Posterior cingulate gyrus (tissue), 11 donors: ENCODE data around the gene C3orf38.
A peak's percentile ranks its signal among the peaks of the same experiment; 100 is the strongest.
"Not testable (repeated sequence)": the region's sequence is repeated elsewhere in the genome, so short reads cannot be mapped to it uniquely, and the experiment has no call there.

ENCODE experiments used
- DNase-seq, 10 donors: peaks; one replicate each; pipeline versions ENCODE4 v3.0.0 to v3.0.0-alpha.2; 2020 to 2021; ENCODE audit warnings: mixed read lengths in 3 of 10
- intact Hi-C: fragments of 100-400 bp; cut with DNase I; formaldehyde crosslinking; loops from one replicate; pipeline ENCODE4 v1.15.1; 2023

C3orf38 gene

DNA sequence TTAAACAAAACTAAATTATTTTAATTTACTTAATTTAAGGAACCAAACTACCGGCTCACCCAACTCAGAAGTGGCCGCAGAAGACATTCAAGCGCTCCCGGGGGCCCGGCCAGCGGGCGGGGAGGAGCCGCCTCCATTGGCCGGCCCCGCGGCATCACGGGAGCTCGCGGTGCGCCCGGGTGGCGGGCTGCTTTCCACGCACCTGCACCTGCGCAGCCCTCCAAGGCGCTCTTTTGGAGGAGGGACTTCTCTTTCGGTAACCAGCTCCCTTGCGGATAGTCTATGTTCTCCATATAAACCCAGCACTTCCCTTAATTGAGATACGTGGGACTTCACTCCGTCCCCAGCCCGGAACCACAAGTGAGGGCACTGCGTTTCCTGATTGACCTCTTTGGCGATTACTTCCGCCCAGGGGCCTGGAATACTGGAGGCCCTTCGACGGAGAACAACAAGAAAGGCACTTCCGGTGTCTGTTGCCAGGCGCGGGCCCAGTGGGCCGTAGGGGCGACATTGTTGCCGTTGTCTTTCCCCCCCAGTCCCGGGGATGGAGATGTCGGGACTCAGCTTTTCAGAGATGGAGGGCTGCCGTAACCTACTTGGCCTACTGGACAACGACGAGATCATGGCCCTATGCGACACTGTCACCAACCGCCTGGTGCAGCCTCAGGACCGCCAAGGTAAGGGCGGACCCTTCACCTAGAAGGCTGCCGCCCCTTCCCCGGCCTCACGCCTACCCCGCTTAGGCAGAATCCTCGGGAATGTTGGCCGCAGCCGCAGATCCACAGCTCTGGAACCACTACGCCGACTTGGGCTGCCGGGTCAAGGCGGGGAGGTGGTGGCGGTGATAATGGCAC is at the start of gene C3orf38:
C3orf38 (plus strand) TSS at position 451 of the 854 bp plus-strand sequence; CDS start at position 545, 94 bp downstream.
- intact Hi-C loops: loop anchor here (5.0 kb wide), 1 partner anchor 92 kb away; the partner anchor contains the start of genes CGGBP1 and ZNF654
- peak; percentile 84 to 98 (median 89) for DNase-seq

- no peak for DNase-seq
- intact Hi-C loops: no loop called here
Observed at GRCh38 chr3:88101142-88101541, 48.6 kb upstream of the C3orf38 start.

- intact Hi-C loops: no loop called here
- no peak for DNase-seq
Observed at GRCh38 chr3:88105325-88105724, 44.4 kb upstream of the C3orf38 start.

GRCh38 chr3:88112289-88112688 is 37.5 kb upstream of the C3orf38 start:
- intact Hi-C loops: loop anchor here (2.0 to 5.0 kb wide), 2 partner anchors 53 to 765 kb away; partner anchors contain the start of genes CGGBP1 and ZNF654
- DNase-seq: no peak

GRCh38 chr3:88113311-88114162 is 36.2 kb upstream of the C3orf38 start:
- DNase-seq: peak in 4 of 10 donors; percentile 17 to 53 (median 30)
- intact Hi-C loops: loop anchor here (2.0 to 5.0 kb wide), 2 partner anchors 55 to 766 kb away; partner anchors contain the start of genes CGGBP1 and ZNF654

GRCh38 chr3:88114878-88115549 is 34.7 kb upstream of the C3orf38 start:
- no peak for DNase-seq
- intact Hi-C loops: loop anchor here (5.0 kb wide), 1 partner anchor 768 kb away; no protein-coding TSS in a partner anchor

DNA sequence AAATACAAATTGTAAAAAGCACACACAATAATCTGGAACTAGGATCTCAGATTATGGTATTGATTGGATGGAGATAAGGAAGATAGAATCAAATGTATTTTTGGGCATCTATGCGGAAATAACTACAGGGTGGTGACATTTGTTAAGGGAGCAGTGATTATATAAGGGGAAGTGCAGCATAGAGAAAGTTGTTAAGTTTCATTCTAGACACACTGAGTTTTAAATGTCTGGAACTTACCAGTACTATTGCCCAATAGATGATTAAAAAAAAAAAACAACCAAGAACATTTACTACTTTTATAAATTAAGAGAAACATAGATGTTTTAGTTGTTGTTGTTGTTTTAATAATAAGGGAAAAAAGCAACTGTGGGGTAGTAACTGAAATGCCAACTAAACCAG is 32.1 kb upstream of the C3orf38 start:
- DNase-seq: no peak
- intact Hi-C loops: no loop called here

DNA sequence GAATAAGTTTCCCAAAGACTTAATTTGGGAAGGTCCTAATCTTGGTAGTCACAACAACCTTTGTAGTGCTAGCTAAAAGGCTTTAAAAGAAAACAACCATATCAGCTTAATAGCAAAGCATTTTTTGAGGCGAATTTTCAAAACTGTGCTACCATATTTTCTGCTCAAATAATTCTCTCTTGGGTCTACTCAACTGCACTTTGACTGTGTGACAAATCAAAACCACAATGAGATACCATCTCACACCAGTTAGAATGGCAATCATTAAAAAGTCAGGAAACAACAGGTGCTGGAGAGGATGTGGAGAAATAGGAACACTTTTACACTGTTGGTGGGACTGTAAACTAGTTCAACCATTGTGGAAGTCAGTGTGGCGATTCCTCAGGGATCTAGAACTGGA is 31.2 kb upstream of the C3orf38 start:
- DNase-seq, intact Hi-C loops: not testable (repeated sequence)

DNA sequence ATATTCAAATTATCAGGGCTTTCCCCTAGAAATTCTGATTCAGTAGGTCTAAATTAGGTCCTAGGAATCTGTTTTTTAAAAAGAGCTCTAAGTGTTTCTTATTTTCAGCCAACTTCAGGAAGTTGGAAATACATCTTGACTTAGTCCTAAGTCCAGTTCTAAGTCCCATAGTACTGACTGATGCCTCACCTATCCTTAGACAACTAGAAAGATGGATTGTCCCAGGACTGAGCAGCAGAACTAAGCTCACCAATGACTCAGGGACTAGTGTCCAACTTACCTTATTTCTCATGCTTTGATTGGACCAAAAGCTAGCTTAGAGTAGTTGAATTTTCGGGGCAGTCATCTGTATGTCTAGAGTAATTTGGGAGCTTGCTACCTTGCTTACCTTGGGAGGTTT is 26.2 kb upstream of the C3orf38 start:
- no peak for DNase-seq
- intact Hi-C loops: no loop called here

DNA sequence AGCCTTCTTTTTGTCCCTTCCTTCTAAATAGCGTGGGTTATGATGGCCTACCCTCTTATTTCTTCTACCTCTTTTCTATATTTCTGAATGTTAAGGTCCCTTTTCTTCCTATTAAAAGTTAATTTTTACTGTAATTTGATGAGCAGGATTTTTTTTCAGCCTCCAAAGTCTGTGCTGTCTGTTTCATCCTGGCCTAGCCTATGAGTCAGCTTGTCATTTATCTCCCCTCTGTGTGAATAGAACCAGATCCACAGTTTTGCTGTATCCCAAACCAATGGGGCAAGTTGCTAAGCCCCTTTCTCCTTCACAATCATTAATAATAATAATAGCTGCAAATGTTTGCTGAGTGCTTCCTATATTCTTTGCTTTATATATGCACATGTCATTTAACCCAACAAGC is 18.1 kb upstream of the C3orf38 start:
- intact Hi-C loops: no loop called here
- DNase-seq: no peak

- DNase-seq: no peak
- intact Hi-C loops: no loop called here
Observed at GRCh38 chr3:88132894-88133293, 16.9 kb upstream of the C3orf38 start.

- intact Hi-C loops: no loop called here
- no peak for DNase-seq
Observed at GRCh38 chr3:88133711-88134263, 16.0 kb upstream of the C3orf38 start.

DNA sequence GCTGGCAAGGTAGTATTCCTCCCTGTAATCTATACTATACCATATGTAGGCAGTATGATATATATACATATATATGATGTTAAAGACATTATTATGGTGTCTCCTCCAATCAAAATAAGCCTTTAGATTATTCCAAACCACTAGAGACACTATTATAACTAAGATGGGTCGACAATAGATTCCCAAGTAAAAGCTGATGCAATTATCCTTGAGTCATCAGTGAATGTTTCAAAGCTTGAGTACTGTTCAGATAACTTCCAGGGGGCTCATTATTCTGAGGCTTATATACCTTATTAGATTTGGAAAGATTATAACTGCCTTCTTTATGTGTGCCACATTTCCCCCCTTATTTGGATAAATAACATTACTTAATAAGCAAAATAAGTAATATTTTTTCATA is 11.9 kb upstream of the C3orf38 start:
- DNase-seq: no peak
- intact Hi-C loops: no loop called here

GRCh38 chr3:88141458-88142083 is 8.2 kb upstream of the C3orf38 start:
- intact Hi-C loops: no loop called here
- no peak for DNase-seq

GRCh38 chr3:88142094-88142624 is 7.6 kb upstream of the C3orf38 start:
- intact Hi-C loops: no loop called here
- no peak for DNase-seq

DNA sequence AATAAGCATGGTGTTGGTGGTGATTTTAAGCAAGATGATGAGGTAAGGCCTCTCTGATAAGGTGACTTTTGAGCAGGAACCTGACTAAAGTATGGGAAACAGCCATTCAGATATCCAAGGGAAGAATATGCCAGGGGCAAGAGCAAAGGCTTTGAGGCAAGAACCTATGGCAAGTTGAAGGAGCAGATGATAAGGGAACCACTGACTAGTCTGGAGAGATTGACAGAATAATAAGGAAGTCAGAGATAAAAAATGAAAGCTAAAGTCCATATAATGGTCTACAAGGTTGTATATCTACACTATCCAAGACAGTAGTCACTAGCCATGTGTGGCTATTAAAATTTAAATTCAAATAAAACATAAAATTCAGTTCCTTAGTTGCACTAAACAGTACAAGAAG is 2.5 kb upstream of the C3orf38 start:
- no peak for DNase-seq
- intact Hi-C loops: loop anchor here (5.0 kb wide), 1 partner anchor 90 kb away; the partner anchor contains the start of genes CGGBP1 and ZNF654

GRCh38 chr3:88148651-88149050 is 1.1 kb upstream of the C3orf38 start:
- intact Hi-C loops: loop anchor here (5.0 kb wide), 1 partner anchor 91 kb away; the partner anchor contains the start of genes CGGBP1 and ZNF654
- DNase-seq: peak in 1 of 10 donors; percentile 43

DNA sequence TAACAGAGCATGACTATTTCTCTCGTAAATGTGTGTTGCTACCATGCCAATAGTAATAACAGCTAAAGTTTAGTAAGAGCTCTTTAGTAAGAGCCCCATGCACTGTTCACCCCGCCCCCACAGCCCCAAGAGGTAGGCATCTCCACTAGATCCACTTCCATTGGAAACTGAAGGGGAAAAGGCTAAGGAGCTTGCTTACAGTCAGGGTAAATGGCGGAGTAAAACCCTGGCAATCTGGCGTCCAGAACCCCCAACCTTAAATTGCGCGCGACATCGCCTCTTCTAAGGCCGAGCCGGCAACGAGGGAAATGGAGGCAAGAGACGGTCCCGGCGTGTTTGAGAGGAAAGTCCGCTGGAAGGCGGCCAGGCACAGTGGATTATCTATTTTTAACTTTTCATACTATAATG is 654 bp upstream of the C3orf38 start:
- intact Hi-C loops: loop anchor here (5.0 kb wide), 1 partner anchor 92 kb away; the partner anchor contains the start of genes CGGBP1 and ZNF654
- no peak for DNase-seq

GRCh38 chr3:88150371-88150770 is 612 bp downstream of the C3orf38 start:
- no peak for DNase-seq
- intact Hi-C loops: no loop called here
